WTC11 (cell line): ENCODE measurements around the gene DHDDS. TPM values are rescaled to one million over a fixed set of nuclear protein-coding genes. Genes with fewer than 3 reads are reported as not detected.

ENCODE experiments used
- ATF1 ChIP-seq: sonication (generic); formaldehyde crosslinking; IDR thresholded peaks from 2 replicates; pipeline ENCODE4 v1.8.1; 2023; ENCODE audit warnings: mild to moderate bottlenecking, moderate library complexity, missing genetic modification reagents
- ESRRA ChIP-seq: sonication (generic); formaldehyde crosslinking; IDR thresholded peaks from 2 replicates; pipeline ENCODE4 v1.8.1; 2022; ENCODE audit warnings: mild to moderate bottlenecking, missing genetic modification reagents, borderline replicate concordance
- ETV6 ChIP-seq: sonication (generic); formaldehyde crosslinking; IDR thresholded peaks from 2 replicates; pipeline ENCODE4 v1.8.1; 2022; ENCODE audit warnings: mild to moderate bottlenecking, missing genetic modification reagents
- FOXJ3 ChIP-seq: sonication (generic); formaldehyde crosslinking; IDR thresholded peaks from 2 replicates; pipeline ENCODE4 v1.9.0; 2021; ENCODE audit warnings: missing genetic modification reagents, mild to moderate bottlenecking, borderline replicate concordance
- GRHL2 ChIP-seq: fragments of 250-450 bp; sonication (Bioruptor Pico); IDR thresholded peaks from 2 replicates; pipeline ENCODE4 v1.8.0; 2022; ENCODE audit warnings: mild to moderate bottlenecking, moderate library complexity; ENCODE audit not compliant: insufficient replicate concordance, severe bottlenecking
- IRF2 ChIP-seq: sonication (generic); formaldehyde crosslinking; IDR thresholded peaks from 2 replicates; pipeline ENCODE4 v1.8.0; 2022; ENCODE audit warnings: low read depth, missing genetic modification reagents, borderline replicate concordance
- KAT7 ChIP-seq: sonication (generic); formaldehyde crosslinking; IDR thresholded peaks from 2 replicates; pipeline ENCODE4 v1.8.1; 2023; ENCODE audit warnings: missing genetic modification reagents, mild to moderate bottlenecking, borderline replicate concordance
- MXD4 ChIP-seq: fragments of 250-450 bp; sonication (Bioruptor Pico); IDR thresholded peaks from 2 replicates; pipeline ENCODE4 v1.8.0; 2021; ENCODE audit warnings: mild to moderate bottlenecking, moderate library complexity, borderline replicate concordance
- NFATC4 ChIP-seq: fragments of 250-450 bp; sonication (Bioruptor Pico); IDR thresholded peaks from 2 replicates; pipeline ENCODE4 v1.9.0; 2021; ENCODE audit warnings: mild to moderate bottlenecking
- NFYB ChIP-seq: sonication (generic); formaldehyde crosslinking; conservative IDR thresholded peaks from 2 replicates; pipeline ENCODE4 v1.8.0; 2022; ENCODE audit warnings: low read depth, missing genetic modification reagents
- RORB ChIP-seq: fragments of 250-450 bp; sonication (Bioruptor Pico); IDR thresholded peaks from 2 replicates; pipeline ENCODE4 v1.9.0; 2021; ENCODE audit warnings: mild to moderate bottlenecking
- SP1 ChIP-seq: sonication (generic); formaldehyde crosslinking; conservative IDR thresholded peaks from 2 replicates; pipeline ENCODE4 v1.8.1; 2022; ENCODE audit warnings: missing genetic modification reagents
- TEAD4 ChIP-seq: sonication (generic); formaldehyde crosslinking; IDR thresholded peaks from 2 replicates; pipeline ENCODE4 v1.8.0; 2022; ENCODE audit warnings: mild to moderate bottlenecking, missing genetic modification reagents
- ZNF138 ChIP-seq: sonication (generic); formaldehyde crosslinking; conservative IDR thresholded peaks from 2 replicates; pipeline ENCODE4 v1.8.1; 2022; ENCODE audit warnings: mild to moderate bottlenecking, moderate library complexity, missing genetic modification reagents
- ZNF219 ChIP-seq: sonication (generic); formaldehyde crosslinking; IDR thresholded peaks from 2 replicates; pipeline ENCODE4 v1.8.0; 2023; ENCODE audit warnings: missing genetic modification reagents, mild to moderate bottlenecking, borderline replicate concordance
- total RNA-seq: library from RNA; stranded (reverse); gene quantifications from 3 replicates; pipeline ENCODE4 v1.2.3, GENCODE V29; 2021
- TF ChIP-seq, protein P1 (sequence below): sonication (generic); formaldehyde crosslinking; IDR thresholded peaks from 2 replicates; pipeline ENCODE4 v1.8.1; 2022; ENCODE audit warnings: missing genetic modification reagents, borderline replicate concordance
- TF ChIP-seq, protein P2 (sequence below): sonication (generic); formaldehyde crosslinking; conservative IDR thresholded peaks from 2 replicates; pipeline ENCODE4 v1.8.1; 2022; ENCODE audit warnings: mild to moderate bottlenecking, missing genetic modification reagents
- TF ChIP-seq, protein P3 (sequence below): sonication (generic); formaldehyde crosslinking; IDR thresholded peaks from 2 replicates; pipeline ENCODE4 v1.8.0; 2022; ENCODE audit warnings: mild to moderate bottlenecking, missing genetic modification reagents
- TF ChIP-seq, protein P4 (sequence below): fragments of 250-450 bp; sonication (Bioruptor Pico); IDR thresholded peaks from 2 replicates; pipeline ENCODE4 v2.1.2; 2022; ENCODE audit warnings: mild to moderate bottlenecking, moderate library complexity
- TF ChIP-seq, protein P5 (sequence below): sonication (generic); formaldehyde crosslinking; IDR thresholded peaks from 2 replicates; pipeline ENCODE4 v1.8.1; 2023; ENCODE audit warnings: mild to moderate bottlenecking, missing genetic modification reagents
- TF ChIP-seq, protein P6 (sequence below): fragments of 200-600 bp; IDR thresholded peaks from 2 replicates; pipeline ENCODE4 v1.8.0; 2022; ENCODE audit warnings: antibody characterized with exemption
- TF ChIP-seq, protein P7 (sequence below): fragments of 250-450 bp; sonication (Bioruptor Pico); IDR thresholded peaks from 2 replicates; pipeline ENCODE4 v1.9.0; 2021; ENCODE audit warnings: mild to moderate bottlenecking
- TF ChIP-seq, protein P8 (sequence below): sonication (generic); formaldehyde crosslinking; IDR thresholded peaks from 2 replicates; pipeline ENCODE4 v1.8.0; 2022; ENCODE audit warnings: mild to moderate bottlenecking, missing genetic modification reagents
- TF ChIP-seq, protein P9 (sequence below): sonication (generic); formaldehyde crosslinking; IDR thresholded peaks from 2 replicates; pipeline ENCODE4 v1.8.1; 2022; ENCODE audit warnings: mild to moderate bottlenecking, moderate library complexity, missing genetic modification reagents

DHDDS gene
- total RNA-seq, 1 experiment from 2014 or later: 55.4 TPM

DNA sequence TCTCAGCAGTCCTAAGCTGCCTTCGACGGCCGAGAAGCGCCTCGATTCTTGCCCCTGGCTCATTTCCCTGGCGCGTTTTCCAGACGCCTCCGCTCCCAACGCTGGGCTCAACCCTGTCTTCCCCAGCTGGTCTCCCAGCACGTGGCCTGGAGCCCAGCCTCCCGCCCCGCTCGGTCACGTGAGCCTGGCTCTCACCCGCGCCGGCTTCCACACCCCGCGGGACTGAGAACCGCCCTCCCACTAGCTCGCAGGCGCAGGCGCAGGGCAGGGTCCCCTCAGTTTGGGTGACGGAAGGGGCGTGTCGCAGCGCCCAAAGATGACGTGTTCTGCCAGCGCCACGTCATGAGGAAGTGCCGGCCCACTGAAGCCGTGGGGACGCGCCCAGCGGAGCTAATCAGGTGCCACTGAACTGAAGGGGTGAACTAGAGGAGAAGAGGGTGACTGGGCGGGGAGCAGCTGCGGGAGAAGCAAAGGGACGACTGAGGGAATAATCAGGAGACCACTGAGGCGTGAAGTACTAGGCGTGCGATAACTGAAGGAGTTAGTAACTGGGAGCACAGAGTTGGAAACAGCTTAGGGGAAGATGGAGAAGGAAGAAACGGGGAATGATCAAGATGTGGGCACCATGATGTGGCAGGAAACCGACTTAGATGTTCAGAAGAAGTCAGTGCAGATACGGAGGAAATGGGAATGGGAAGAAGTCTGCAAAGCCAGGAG is at the start of gene DHDDS (continued):
- TF ChIP-seq, protein P1, sequence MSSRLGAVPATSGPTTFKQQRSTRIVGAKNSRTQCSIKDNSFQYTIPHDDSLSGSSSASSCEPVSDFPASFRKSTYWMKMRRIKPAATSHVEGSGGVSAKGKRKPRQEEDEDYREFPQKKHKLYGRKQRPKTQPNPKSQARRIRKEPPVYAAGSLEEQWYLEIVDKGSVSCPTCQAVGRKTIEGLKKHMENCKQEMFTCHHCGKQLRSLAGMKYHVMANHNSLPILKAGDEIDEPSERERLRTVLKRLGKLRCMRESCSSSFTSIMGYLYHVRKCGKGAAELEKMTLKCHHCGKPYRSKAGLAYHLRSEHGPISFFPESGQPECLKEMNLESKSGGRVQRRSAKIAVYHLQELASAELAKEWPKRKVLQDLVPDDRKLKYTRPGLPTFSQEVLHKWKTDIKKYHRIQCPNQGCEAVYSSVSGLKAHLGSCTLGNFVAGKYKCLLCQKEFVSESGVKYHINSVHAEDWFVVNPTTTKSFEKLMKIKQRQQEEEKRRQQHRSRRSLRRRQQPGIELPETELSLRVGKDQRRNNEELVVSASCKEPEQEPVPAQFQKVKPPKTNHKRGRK: no peak
- peak; percentile 53 for TF ChIP-seq NFATC4
- TF ChIP-seq KAT7 (CRISPR knock-in tag): peak; percentile 82
- TF ChIP-seq, protein P2, sequence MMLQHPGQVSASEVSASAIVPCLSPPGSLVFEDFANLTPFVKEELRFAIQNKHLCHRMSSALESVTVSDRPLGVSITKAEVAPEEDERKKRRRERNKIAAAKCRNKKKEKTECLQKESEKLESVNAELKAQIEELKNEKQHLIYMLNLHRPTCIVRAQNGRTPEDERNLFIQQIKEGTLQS (CRISPR knock-in tag): no peak
- peak; percentile 94 for TF ChIP-seq ETV6 (CRISPR knock-in tag)
- TF ChIP-seq, protein P3, sequence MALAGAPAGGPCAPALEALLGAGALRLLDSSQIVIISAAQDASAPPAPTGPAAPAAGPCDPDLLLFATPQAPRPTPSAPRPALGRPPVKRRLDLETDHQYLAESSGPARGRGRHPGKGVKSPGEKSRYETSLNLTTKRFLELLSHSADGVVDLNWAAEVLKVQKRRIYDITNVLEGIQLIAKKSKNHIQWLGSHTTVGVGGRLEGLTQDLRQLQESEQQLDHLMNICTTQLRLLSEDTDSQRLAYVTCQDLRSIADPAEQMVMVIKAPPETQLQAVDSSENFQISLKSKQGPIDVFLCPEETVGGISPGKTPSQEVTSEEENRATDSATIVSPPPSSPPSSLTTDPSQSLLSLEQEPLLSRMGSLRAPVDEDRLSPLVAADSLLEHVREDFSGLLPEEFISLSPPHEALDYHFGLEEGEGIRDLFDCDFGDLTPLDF: peak; percentile 89
- TF ChIP-seq, protein P4, sequence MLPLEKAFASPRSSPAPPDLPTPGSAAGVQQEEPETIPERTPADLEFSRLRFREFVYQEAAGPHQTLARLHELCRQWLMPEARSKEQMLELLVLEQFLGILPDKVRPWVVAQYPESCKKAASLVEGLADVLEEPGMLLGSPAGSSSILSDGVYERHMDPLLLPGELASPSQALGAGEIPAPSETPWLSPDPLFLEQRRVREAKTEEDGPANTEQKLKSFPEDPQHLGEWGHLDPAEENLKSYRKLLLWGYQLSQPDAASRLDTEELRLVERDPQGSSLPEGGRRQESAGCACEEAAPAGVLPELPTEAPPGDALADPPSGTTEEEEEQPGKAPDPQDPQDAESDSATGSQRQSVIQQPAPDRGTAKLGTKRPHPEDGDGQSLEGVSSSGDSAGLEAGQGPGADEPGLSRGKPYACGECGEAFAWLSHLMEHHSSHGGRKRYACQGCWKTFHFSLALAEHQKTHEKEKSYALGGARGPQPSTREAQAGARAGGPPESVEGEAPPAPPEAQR (CRISPR knock-in tag): no peak
- TF ChIP-seq ESRRA (CRISPR knock-in tag): no peak
- TF ChIP-seq, protein P5, sequence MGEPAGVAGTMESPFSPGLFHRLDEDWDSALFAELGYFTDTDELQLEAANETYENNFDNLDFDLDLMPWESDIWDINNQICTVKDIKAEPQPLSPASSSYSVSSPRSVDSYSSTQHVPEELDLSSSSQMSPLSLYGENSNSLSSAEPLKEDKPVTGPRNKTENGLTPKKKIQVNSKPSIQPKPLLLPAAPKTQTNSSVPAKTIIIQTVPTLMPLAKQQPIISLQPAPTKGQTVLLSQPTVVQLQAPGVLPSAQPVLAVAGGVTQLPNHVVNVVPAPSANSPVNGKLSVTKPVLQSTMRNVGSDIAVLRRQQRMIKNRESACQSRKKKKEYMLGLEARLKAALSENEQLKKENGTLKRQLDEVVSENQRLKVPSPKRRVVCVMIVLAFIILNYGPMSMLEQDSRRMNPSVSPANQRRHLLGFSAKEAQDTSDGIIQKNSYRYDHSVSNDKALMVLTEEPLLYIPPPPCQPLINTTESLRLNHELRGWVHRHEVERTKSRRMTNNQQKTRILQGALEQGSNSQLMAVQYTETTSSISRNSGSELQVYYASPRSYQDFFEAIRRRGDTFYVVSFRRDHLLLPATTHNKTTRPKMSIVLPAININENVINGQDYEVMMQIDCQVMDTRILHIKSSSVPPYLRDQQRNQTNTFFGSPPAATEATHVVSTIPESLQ: no peak
- TF ChIP-seq RORB (CRISPR knock-in tag): no peak
- TF ChIP-seq SP1 (CRISPR knock-in tag): peak; percentile 100
- TF ChIP-seq TEAD4: peak; percentile 30; the same call in 1 of the 2 replicates
- TF ChIP-seq, protein P6, sequence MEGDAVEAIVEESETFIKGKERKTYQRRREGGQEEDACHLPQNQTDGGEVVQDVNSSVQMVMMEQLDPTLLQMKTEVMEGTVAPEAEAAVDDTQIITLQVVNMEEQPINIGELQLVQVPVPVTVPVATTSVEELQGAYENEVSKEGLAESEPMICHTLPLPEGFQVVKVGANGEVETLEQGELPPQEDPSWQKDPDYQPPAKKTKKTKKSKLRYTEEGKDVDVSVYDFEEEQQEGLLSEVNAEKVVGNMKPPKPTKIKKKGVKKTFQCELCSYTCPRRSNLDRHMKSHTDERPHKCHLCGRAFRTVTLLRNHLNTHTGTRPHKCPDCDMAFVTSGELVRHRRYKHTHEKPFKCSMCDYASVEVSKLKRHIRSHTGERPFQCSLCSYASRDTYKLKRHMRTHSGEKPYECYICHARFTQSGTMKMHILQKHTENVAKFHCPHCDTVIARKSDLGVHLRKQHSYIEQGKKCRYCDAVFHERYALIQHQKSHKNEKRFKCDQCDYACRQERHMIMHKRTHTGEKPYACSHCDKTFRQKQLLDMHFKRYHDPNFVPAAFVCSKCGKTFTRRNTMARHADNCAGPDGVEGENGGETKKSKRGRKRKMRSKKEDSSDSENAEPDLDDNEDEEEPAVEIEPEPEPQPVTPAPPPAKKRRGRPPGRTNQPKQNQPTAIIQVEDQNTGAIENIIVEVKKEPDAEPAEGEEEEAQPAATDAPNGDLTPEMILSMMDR: no peak
- peak; percentile 95; the same call in 1 of the 2 replicates for TF ChIP-seq ZNF138 (CRISPR knock-in tag)
- TF ChIP-seq, protein P7, sequence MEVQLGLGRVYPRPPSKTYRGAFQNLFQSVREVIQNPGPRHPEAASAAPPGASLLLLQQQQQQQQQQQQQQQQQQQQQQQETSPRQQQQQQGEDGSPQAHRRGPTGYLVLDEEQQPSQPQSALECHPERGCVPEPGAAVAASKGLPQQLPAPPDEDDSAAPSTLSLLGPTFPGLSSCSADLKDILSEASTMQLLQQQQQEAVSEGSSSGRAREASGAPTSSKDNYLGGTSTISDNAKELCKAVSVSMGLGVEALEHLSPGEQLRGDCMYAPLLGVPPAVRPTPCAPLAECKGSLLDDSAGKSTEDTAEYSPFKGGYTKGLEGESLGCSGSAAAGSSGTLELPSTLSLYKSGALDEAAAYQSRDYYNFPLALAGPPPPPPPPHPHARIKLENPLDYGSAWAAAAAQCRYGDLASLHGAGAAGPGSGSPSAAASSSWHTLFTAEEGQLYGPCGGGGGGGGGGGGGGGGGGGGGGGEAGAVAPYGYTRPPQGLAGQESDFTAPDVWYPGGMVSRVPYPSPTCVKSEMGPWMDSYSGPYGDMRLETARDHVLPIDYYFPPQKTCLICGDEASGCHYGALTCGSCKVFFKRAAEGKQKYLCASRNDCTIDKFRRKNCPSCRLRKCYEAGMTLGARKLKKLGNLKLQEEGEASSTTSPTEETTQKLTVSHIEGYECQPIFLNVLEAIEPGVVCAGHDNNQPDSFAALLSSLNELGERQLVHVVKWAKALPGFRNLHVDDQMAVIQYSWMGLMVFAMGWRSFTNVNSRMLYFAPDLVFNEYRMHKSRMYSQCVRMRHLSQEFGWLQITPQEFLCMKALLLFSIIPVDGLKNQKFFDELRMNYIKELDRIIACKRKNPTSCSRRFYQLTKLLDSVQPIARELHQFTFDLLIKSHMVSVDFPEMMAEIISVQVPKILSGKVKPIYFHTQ (CRISPR knock-in tag): no peak
- peak; percentile 96 for TF ChIP-seq ATF1
- TF ChIP-seq, protein P8, sequence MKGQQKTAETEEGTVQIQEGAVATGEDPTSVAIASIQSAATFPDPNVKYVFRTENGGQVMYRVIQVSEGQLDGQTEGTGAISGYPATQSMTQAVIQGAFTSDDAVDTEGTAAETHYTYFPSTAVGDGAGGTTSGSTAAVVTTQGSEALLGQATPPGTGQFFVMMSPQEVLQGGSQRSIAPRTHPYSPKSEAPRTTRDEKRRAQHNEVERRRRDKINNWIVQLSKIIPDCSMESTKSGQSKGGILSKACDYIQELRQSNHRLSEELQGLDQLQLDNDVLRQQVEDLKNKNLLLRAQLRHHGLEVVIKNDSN (CRISPR knock-in tag): peak; percentile 100
- TF ChIP-seq, protein P9, sequence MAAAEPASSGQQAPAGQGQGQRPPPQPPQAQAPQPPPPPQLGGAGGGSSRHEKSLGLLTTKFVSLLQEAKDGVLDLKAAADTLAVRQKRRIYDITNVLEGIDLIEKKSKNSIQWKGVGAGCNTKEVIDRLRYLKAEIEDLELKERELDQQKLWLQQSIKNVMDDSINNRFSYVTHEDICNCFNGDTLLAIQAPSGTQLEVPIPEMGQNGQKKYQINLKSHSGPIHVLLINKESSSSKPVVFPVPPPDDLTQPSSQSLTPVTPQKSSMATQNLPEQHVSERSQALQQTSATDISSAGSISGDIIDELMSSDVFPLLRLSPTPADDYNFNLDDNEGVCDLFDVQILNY (CRISPR knock-in tag): peak; percentile 85
- TF ChIP-seq MXD4 (CRISPR knock-in tag): 0 out of 2 replicates have a peak, but pooled peaks have one; percentile 10
- TF ChIP-seq IRF2 (CRISPR knock-in tag): no peak
- TF ChIP-seq NFYB (CRISPR knock-in tag): no peak
- TF ChIP-seq FOXJ3 (CRISPR knock-in tag): no peak
- TF ChIP-seq ZNF219 (CRISPR knock-in tag): peak; percentile 72; the same call in 1 of the 2 replicates
- no peak for TF ChIP-seq GRHL2 (CRISPR knock-in tag)
